Astrocyte of the spinal cord (primary cell): Measurements from ENCODE around the gene ATRN.
"Not testable (repeated sequence)": the region's sequence is repeated elsewhere in the genome, so short reads cannot be mapped to it uniquely, and the experiment has no call there.

Source experiments
- DNase-seq: peaks from one replicate; pipeline ENCODE4 v3.0.0; 2011; ENCODE audit warnings: low read depth, low spot score
- H3K4me3 ChIP-seq: 2 replicates; pipeline ENCODE4 v1.5.1; 2011; ENCODE audit warnings: low read depth, mild to moderate bottlenecking, low read length, moderate library complexity
- CTCF ChIP-seq: IDR thresholded peaks from 2 replicates; pipeline ENCODE4 v1.5.1; 2012; ENCODE audit warnings: low read depth, mild to moderate bottlenecking, low read length, inconsistent platforms
- in situ Hi-C: cut with HindIII; loops from 2 replicates; pipeline ENCODE4 v1.10.0; 2017; ENCODE audit warnings: low sequenced_read_pairs

ATRN gene

GRCh38 chr20:3470627-3471396 is at the start of gene ATRN:
Gene ATRN (plus strand): TSS chr20:3471018. CDS start chr20:3471108, 90 bp downstream.
- peak within 1 kb of the TSS; percentile 84 for H3K4me3 ChIP-seq
- TF ChIP-seq CTCF, result no peak
- in situ Hi-C loops, result no loop called here
- DNase-seq, result peak; percentile 93

- no peak for DNase-seq
- in situ Hi-C loops, result no loop called here
- no peak overlapping the region for H3K4me3 ChIP-seq
- no peak for TF ChIP-seq CTCF
Observed at GRCh38 chr20:3421985-3422384, 48.8 kb upstream of the ATRN start.

- in situ Hi-C loops, result no loop called here
- no peak for DNase-seq
- no peak overlapping the region for H3K4me3 ChIP-seq
- TF ChIP-seq CTCF, result no peak
Observed at GRCh38 chr20:3423126-3423525, 47.7 kb upstream of the ATRN start.

GRCh38 chr20:3426766-3427165 is 44.1 kb upstream of the ATRN start:
- H3K4me3 ChIP-seq, in situ Hi-C loops, DNase-seq: not testable (repeated sequence)

- no peak for DNase-seq
- in situ Hi-C loops, result no loop called here
- H3K4me3 ChIP-seq, result no peak overlapping the region
- TF ChIP-seq CTCF, result no peak
Observed at GRCh38 chr20:3430376-3431069, 40.3 kb upstream of the ATRN start.

- DNase-seq, result peak; percentile 65
- TF ChIP-seq CTCF, result no peak
- H3K4me3 ChIP-seq, result no peak overlapping the region
- in situ Hi-C loops, result no loop called here
Observed at GRCh38 chr20:3431109-3431508, 39.7 kb upstream of the ATRN start.

GRCh38 chr20:3432844-3433243 is 38.0 kb upstream of the ATRN start:
- no peak for DNase-seq
- TF ChIP-seq CTCF, result no peak
- in situ Hi-C loops, result no loop called here
- no peak overlapping the region for H3K4me3 ChIP-seq
